Mesenchymal stem cell (in vitro differentiated cells and primary cell): ENCODE data around the gene KCNQ2.
A peak's percentile ranks its signal among the peaks of the same experiment; 100 is the strongest.

Experiments used
- DNase-seq: peaks from one replicate; pipeline ENCODE4 v3.0.0-alpha.2; 2013
- H2AFZ ChIP-seq: one replicate; pipeline ENCODE4 v1.6.1; 2013; ENCODE audit warnings: low read depth, mild to moderate bottlenecking, control low read depth, inconsistent platforms, low read length, moderate library complexity
- H2AK5ac ChIP-seq: 2 replicates; pipeline ENCODE4 v1.6.1; 2013; ENCODE audit warnings: low read length, moderate library complexity, mild to moderate bottlenecking, inconsistent platforms; ENCODE audit not compliant: severe bottlenecking
- H2BK120ac ChIP-seq: one replicate; pipeline ENCODE4 v1.6.1; 2013; ENCODE audit warnings: low read depth, mild to moderate bottlenecking, inconsistent platforms, low read length, moderate library complexity
- H2BK12ac ChIP-seq, 2 experiments: one replicate each; pipeline ENCODE4 v1.6.1; 2013; ENCODE audit warnings: inconsistent platforms in 2 of 2, low read length in 2 of 2, mild to moderate bottlenecking in 2 of 2, moderate library complexity in 2 of 2, control low read depth in 1 of 2
- H2BK15ac ChIP-seq: one replicate; pipeline ENCODE4 v1.6.1; 2013; ENCODE audit warnings: mild to moderate bottlenecking, low read depth, inconsistent platforms; ENCODE audit not compliant: poor library complexity, severe bottlenecking
- H2BK5ac ChIP-seq: 2 replicates; pipeline ENCODE4 v1.6.1; 2013; ENCODE audit warnings: low read depth, mild to moderate bottlenecking, low read length, control low read depth, inconsistent platforms; ENCODE audit not compliant: poor library complexity, severe bottlenecking
- H3K14ac ChIP-seq, 2 experiments: one replicate each; pipeline ENCODE4 v1.6.1; 2013; ENCODE audit warnings: inconsistent platforms in 2 of 2, low read length in 2 of 2, control low read depth in 1 of 2, mild to moderate bottlenecking in 1 of 2, moderate library complexity in 1 of 2
- H3K18ac ChIP-seq, 2 experiments: one replicate each; pipeline ENCODE4 v1.6.1; 2013; ENCODE audit warnings: inconsistent platforms in 2 of 2, low read length in 2 of 2, control low read depth in 1 of 2, low read depth in 1 of 2, mild to moderate bottlenecking in 1 of 2
- H3K23ac ChIP-seq, 2 experiments: one replicate each; pipeline ENCODE4 v1.6.1; 2013; ENCODE audit warnings: inconsistent platforms in 2 of 2, low read length in 2 of 2, mild to moderate bottlenecking in 2 of 2, moderate library complexity in 2 of 2, control low read depth in 1 of 2
- H3K27ac ChIP-seq: 2 replicates; pipeline ENCODE4 v1.5.1; 2013; ENCODE audit warnings: mild to moderate bottlenecking, moderate library complexity, low read length, control low read depth, inconsistent platforms; ENCODE audit not compliant: poor library complexity, severe bottlenecking
- H3K27me3 ChIP-seq, 2 experiments: 2 replicates each; pipeline versions ENCODE4 v1.6.1 to v1.7.0; 2013; ENCODE audit warnings: low read length in 2 of 2, mild to moderate bottlenecking in 2 of 2, moderate library complexity in 2 of 2, control low read depth in 1 of 2, inconsistent platforms in 1 of 2; ENCODE audit not compliant: control insufficient read depth in 1 of 2, insufficient read depth in 1 of 2
- H3K36me3 ChIP-seq, 2 experiments: 2 replicates each; pipeline versions ENCODE4 v1.6.1 to v1.7.0; 2013; ENCODE audit warnings: low read length in 2 of 2, control low read depth in 1 of 2, inconsistent platforms in 1 of 2, low read depth in 1 of 2, mild to moderate bottlenecking in 1 of 2; ENCODE audit not compliant: insufficient read depth in 2 of 2, control insufficient read depth in 1 of 2
- H3K4ac ChIP-seq, 2 experiments: one replicate each; pipeline ENCODE4 v1.6.1; 2013; ENCODE audit warnings: inconsistent platforms in 2 of 2, low read length in 2 of 2, mild to moderate bottlenecking in 2 of 2, moderate library complexity in 2 of 2, control low read depth in 1 of 2, low read depth in 1 of 2
- H3K4me1 ChIP-seq: 2 replicates; pipeline ENCODE4 v1.6.1; 2013; ENCODE audit warnings: low read depth, low read length, control low read depth; ENCODE audit not compliant: control insufficient read depth, insufficient read depth
- H3K4me2 ChIP-seq: 2 replicates; pipeline ENCODE4 v1.6.1; 2013; ENCODE audit warnings: low read length, mild to moderate bottlenecking, inconsistent platforms; ENCODE audit not compliant: poor library complexity, severe bottlenecking
- H3K4me3 ChIP-seq, 2 experiments: 2 replicates each; pipeline versions ENCODE4 v1.5.1 to v1.7.0; 2013; ENCODE audit warnings: low read length in 2 of 2, mild to moderate bottlenecking in 2 of 2, control low read depth in 1 of 2, low read depth in 1 of 2; ENCODE audit not compliant: insufficient read depth in 1 of 2
- H3K79me1 ChIP-seq: replicated peaks from 2 replicates; pipeline ENCODE4 v1.6.1; 2013; ENCODE audit warnings: mild to moderate bottlenecking, control low read depth, low read length, inconsistent platforms; ENCODE audit not compliant: poor library complexity, severe bottlenecking
- H3K9ac ChIP-seq: 2 replicates; pipeline ENCODE4 v1.7.0; 2013; ENCODE audit warnings: mild to moderate bottlenecking, low read length, moderate library complexity
- H3K9me3 ChIP-seq: 2 replicates; pipeline ENCODE4 v1.7.0; 2013; ENCODE audit warnings: mild to moderate bottlenecking, low read length; ENCODE audit not compliant: control insufficient read depth
- H4K8ac ChIP-seq: one replicate; pipeline ENCODE4 v1.6.1; 2013; ENCODE audit warnings: inconsistent platforms, mild to moderate bottlenecking, low read length, moderate library complexity
- H4K91ac ChIP-seq: one replicate; pipeline ENCODE4 v1.6.1; 2013; ENCODE audit warnings: mild to moderate bottlenecking, low read length, inconsistent platforms
- WGBS: methylation state at CpG from one replicate; pipeline ENCODE4 v1.1.7; 2013; ENCODE audit warnings: mixed read lengths; 5-methylcytosine and 5-hydroxymethylcytosine counted together

Gene KCNQ2

GRCh38 chr20:63486300-63486855, 13.9 kb upstream of the KCNQ2 start:
- H2BK15ac ChIP-seq, result no peak overlapping the region
- no peak overlapping the region for H4K8ac ChIP-seq
- no peak overlapping the region for H2BK12ac ChIP-seq
- no peak overlapping the region for H4K91ac ChIP-seq
- 86% methylated on average over 17 of the region's 17 CpGs for WGBS
- H3K27me3 ChIP-seq, result peaks cover 64 to 72% of the 10 kb centered on the region in 2 experiments
- no peaks in the 10 kb centered on the region for H3K79me1 ChIP-seq
- H3K4ac ChIP-seq, result no peak overlapping the region
- H3K4me3 ChIP-seq, result no peak overlapping the region
- no peak overlapping the region for H2AFZ ChIP-seq
- H3K23ac ChIP-seq, result no peak overlapping the region
- no peaks in the 10 kb centered on the region for H3K36me3 ChIP-seq
- no peak overlapping the region for H3K4me2 ChIP-seq
- no peak overlapping the region for H3K9ac ChIP-seq
- no peak overlapping the region for H3K18ac ChIP-seq
- no peaks in the 10 kb centered on the region for H3K9me3 ChIP-seq
- no peak overlapping the region for H3K27ac ChIP-seq
- no peak overlapping the region for H2BK120ac ChIP-seq
- no peak overlapping the region for H2BK5ac ChIP-seq
- peaks cover 18% of the 10 kb centered on the region for H3K4me1 ChIP-seq
- no peak overlapping the region for H3K14ac ChIP-seq
- DNase-seq, result no peak
- H2AK5ac ChIP-seq, result no peak overlapping the region

- Histone ChIP-seq H2BK12ac (no peak overlapping the region), H3K36me3 (no peaks in the 10 kb centered on the region), H3K9me3 (no peaks in the 10 kb centered on the region), H3K4me3 (no peak overlapping the region), H3K27me3 (peaks cover 65 to 66% of the 10 kb centered on the region in 2 experiments), H2BK5ac (no peak overlapping the region), H3K79me1 (no peaks in the 10 kb centered on the region), H3K14ac (no peak overlapping the region), H3K4me2 (no peak overlapping the region), H3K4me1 (peaks cover 19% of the 10 kb centered on the region), H3K4ac (no peak overlapping the region), H2AFZ (no peak overlapping the region), H3K23ac (no peak overlapping the region), H3K27ac (no peak overlapping the region), H2AK5ac (no peak overlapping the region), H4K8ac (no peak overlapping the region), H3K18ac (no peak overlapping the region), H2BK15ac (no peak overlapping the region), H3K9ac (no peak overlapping the region), H2BK120ac (no peak overlapping the region), H4K91ac (no peak overlapping the region)
- DNase-seq, result no peak
- 74% methylated on average over 18 of the region's 18 CpGs for WGBS
These were observed 12.4 kb upstream of the KCNQ2 start for GRCh38 chr20:63484651-63485403.

DNA sequence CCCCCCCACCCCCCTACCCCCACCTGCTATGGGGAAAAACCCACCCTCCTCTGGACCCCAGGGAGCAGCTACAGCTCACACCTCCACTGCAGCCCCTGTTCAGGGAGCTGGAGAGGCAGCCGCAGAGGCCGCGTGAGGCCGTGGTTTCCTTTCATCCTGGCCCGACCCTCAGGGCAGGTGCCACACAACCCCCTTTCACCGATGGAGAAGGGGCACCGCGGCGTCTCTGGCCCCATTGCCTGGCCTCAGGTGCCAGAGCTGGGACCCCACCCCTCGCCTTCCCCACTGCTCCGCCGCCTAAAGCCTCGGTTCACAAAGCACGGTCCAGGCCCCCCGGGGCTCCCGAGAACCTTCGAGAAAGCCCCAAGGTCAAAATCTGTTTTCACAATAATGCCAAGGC, 11.8 kb upstream of the KCNQ2 start:
- no peak overlapping the region for H3K23ac ChIP-seq
- H3K4me3 ChIP-seq, result no peak overlapping the region
- no peak overlapping the region for H3K4me2 ChIP-seq
- H3K36me3 ChIP-seq, result no peaks in the 10 kb centered on the region
- no peak overlapping the region for H3K4ac ChIP-seq
- no peak overlapping the region for H3K9ac ChIP-seq
- no peak overlapping the region for H2BK15ac ChIP-seq
- no peak overlapping the region for H2BK5ac ChIP-seq
- H4K8ac ChIP-seq, result no peak overlapping the region
- DNase-seq, result no peak
- no peaks in the 10 kb centered on the region for H3K79me1 ChIP-seq
- no peak overlapping the region for H2AFZ ChIP-seq
- H3K9me3 ChIP-seq, result no peaks in the 10 kb centered on the region
- no peak overlapping the region for H2BK12ac ChIP-seq
- H3K27ac ChIP-seq, result no peak overlapping the region
- no peak overlapping the region for H4K91ac ChIP-seq
- H3K27me3 ChIP-seq, result peaks cover 62 to 70% of the 10 kb centered on the region in 2 experiments
- H2AK5ac ChIP-seq, result no peak overlapping the region
- peaks cover 19% of the 10 kb centered on the region for H3K4me1 ChIP-seq
- H3K14ac ChIP-seq, result no peak overlapping the region
- no peak overlapping the region for H2BK120ac ChIP-seq
- 70% methylated on average over 17 of the region's 17 CpGs for WGBS
- no peak overlapping the region for H3K18ac ChIP-seq

DNA sequence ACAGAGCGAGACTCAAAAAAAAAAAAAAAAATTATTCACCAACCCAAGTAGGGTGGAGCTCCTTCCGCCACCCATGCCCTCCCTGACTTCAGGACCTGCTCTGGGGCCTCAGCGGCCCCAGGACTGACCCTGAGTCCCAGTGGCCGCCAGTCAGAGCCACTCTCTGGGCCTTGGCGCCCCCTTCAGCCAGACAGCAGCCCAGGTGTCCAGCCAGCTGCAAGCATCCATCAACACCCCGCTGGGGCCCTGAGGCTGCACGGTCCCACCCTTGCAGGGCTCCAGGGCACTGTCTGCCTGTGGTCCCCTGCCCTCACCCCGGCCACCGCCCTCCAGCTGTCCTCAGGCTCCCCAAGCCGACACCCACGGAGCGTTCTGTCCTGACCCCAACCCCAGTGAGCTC, 11.4 kb upstream of the KCNQ2 start:
- H2BK12ac ChIP-seq, result no peak overlapping the region
- H3K4me1 ChIP-seq, result peaks cover 19% of the 10 kb centered on the region

More for the DNA sequence above, 11.4 kb upstream of the KCNQ2 start:
- Histone ChIP-seq H2BK5ac (no peak overlapping the region), H3K4ac (no peak overlapping the region), H3K9me3 (no peaks in the 10 kb centered on the region), H3K79me1 (no peaks in the 10 kb centered on the region), H3K36me3 (no peaks in the 10 kb centered on the region), H3K4me2 (no peak overlapping the region), H4K8ac (no peak overlapping the region), H3K23ac (no peak overlapping the region), H3K14ac (no peak overlapping the region), H2AFZ (no peak overlapping the region), H3K9ac (no peak overlapping the region), H4K91ac (no peak overlapping the region), H3K4me3 (peak overlapping the region in 1 of 2 experiments; percentile 24), H3K27ac (no peak overlapping the region), H2AK5ac (no peak overlapping the region), H3K18ac (no peak overlapping the region), H2BK120ac (no peak overlapping the region), H3K27me3 (peaks cover 58 to 69% of the 10 kb centered on the region in 2 experiments), H2BK15ac (no peak overlapping the region)
- 78% methylated on average over 12 of the region's 12 CpGs for WGBS
- DNase-seq, result no peak
